SU-DHL-6 (cell line): ENCODE results near the gene VWA2.

Experiments
- H2AFZ ChIP-seq: fragments of 200-600 bp; sonication (generic); 2 replicates; pipeline ENCODE4 v1.6.1; 2014; ENCODE audit warnings: low read depth, mild to moderate bottlenecking, moderate library complexity, mixed read lengths, antibody characterized with exemption, low read length; ENCODE audit not compliant: severe bottlenecking
- H3F3A ChIP-seq: fragments of 200-600 bp; shearing (Covaris generic); 2 replicates; pipeline ENCODE4 v1.6.0; 2016; ENCODE audit warnings: antibody characterized with exemption, mild to moderate bottlenecking; ENCODE audit not compliant: insufficient read depth
- H3K27ac ChIP-seq: fragments of 200-600 bp; sonication (generic); 2 replicates; pipeline ENCODE4 v1.5.1; 2016; ENCODE audit warnings: low read depth, mild to moderate bottlenecking, low read length, moderate library complexity, mixed read lengths
- H3K27me3 ChIP-seq: fragments of 200-600 bp; sonication (generic), shearing (Covaris generic); 2 replicates; pipeline ENCODE4 v1.6.0; 2014; ENCODE audit warnings: mild to moderate bottlenecking, low read length
- H3K36me3 ChIP-seq: fragments of 200-600 bp; sonication (generic); 2 replicates; pipeline ENCODE4 v1.6.1; 2014; ENCODE audit warnings: mild to moderate bottlenecking, low read length, mixed read lengths
- H3K4me2 ChIP-seq: fragments of 300-600, 200-600 bp; shearing (Covaris generic), sonication (generic); 2 replicates; pipeline ENCODE4 v1.6.0; 2014; ENCODE audit warnings: low read length, low read depth, mild to moderate bottlenecking; ENCODE audit not compliant: poor library complexity, severe bottlenecking
- H3K4me3 ChIP-seq: fragments of 200-600 bp; sonication (generic); 2 replicates; pipeline ENCODE4 v1.5.1; 2014; ENCODE audit warnings: antibody characterized with exemption, low read length, mild to moderate bottlenecking, mixed read lengths; ENCODE audit not compliant: insufficient read depth, poor library complexity, severe bottlenecking
- H3K79me2 ChIP-seq: fragments of 200-600 bp; sonication (generic); 2 replicates; pipeline ENCODE4 v1.6.1; 2014; ENCODE audit warnings: mild to moderate bottlenecking, low read length, moderate library complexity; ENCODE audit not compliant: insufficient read depth
- H3K9ac ChIP-seq: fragments of 200-600 bp; sonication (generic); 2 replicates; pipeline ENCODE4 v1.7.0; 2014; ENCODE audit warnings: mild to moderate bottlenecking, low read length
- H3K9me2 ChIP-seq: fragments of 200-600 bp; sonication (generic); replicated peaks from 2 replicates; pipeline ENCODE4 v1.6.1; 2014; ENCODE audit warnings: low read length; ENCODE audit not compliant: insufficient read depth
- H3K9me3 ChIP-seq: fragments of 200-600 bp; sonication (generic); 2 replicates; pipeline ENCODE4 v1.6.1; 2014; ENCODE audit warnings: low read length, mixed read lengths; ENCODE audit not compliant: insufficient read depth
- H4K20me1 ChIP-seq: fragments of 200-600 bp; sonication (generic); 2 replicates; pipeline ENCODE4 v1.6.1; 2014; ENCODE audit warnings: low read depth, mild to moderate bottlenecking, antibody characterized with exemption, low read length, moderate library complexity, mixed read lengths
- EZH2phosphoT487 ChIP-seq: fragments of 200-600 bp; sonication (generic), shearing (Covaris generic); conservative IDR thresholded peaks from 2 replicates; pipeline ENCODE4 v1.6.1; 2018; ENCODE audit warnings: mild to moderate bottlenecking, antibody characterized with exemption, low read length, moderate library complexity, mixed read lengths
- TF ChIP-seq, protein P1 (sequence below): fragments of 200-600 bp; sonication (generic); IDR thresholded peaks from one replicate; pipeline ENCODE4 v1.5.1; 2017; ENCODE audit warnings: antibody characterized with exemption, mild to moderate bottlenecking, low read length, moderate library complexity; ENCODE audit not compliant: insufficient read depth, poor library complexity, severe bottlenecking

Gene VWA2

DNA sequence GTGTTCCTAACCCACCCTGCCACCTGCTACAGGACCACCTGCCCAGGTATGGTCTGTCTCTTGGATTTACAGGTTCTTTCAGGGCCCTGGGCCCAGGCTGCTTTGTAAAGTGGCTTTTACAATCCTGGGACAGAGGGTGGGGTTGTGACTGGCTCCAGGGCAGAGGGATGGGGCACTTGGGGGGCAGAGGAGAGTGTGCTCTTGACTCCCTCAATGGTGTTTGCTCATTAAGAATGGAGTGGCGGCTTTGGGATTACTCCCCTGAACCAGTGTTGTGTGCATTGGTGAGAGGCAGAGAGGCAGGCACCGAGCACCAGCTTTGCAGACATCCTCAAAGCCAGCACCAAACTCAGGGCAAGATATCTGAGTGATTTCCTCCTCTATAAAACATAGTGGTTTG is 43.5 kb downstream of the VWA2 start:
- Histone ChIP-seq H3F3A (no peaks in the 10 kb centered on the region), H3K4me2 (no peak overlapping the region), H3K27me3 (no peaks in the 10 kb centered on the region; the same call in 1 of the 2 replicates), H2AFZ (no peak overlapping the region), H3K4me3 (no peak overlapping the region), H3K9ac (no peak overlapping the region), H3K9me3 (no peaks in the 10 kb centered on the region), H4K20me1 (no peaks in the 10 kb centered on the region), H3K9me2 (no peaks in the 10 kb centered on the region), H3K27ac (no peak overlapping the region), H3K79me2 (no peaks in the 10 kb centered on the region), H3K36me3 (no peaks in the 10 kb centered on the region)
- TF ChIP-seq, protein P1, sequence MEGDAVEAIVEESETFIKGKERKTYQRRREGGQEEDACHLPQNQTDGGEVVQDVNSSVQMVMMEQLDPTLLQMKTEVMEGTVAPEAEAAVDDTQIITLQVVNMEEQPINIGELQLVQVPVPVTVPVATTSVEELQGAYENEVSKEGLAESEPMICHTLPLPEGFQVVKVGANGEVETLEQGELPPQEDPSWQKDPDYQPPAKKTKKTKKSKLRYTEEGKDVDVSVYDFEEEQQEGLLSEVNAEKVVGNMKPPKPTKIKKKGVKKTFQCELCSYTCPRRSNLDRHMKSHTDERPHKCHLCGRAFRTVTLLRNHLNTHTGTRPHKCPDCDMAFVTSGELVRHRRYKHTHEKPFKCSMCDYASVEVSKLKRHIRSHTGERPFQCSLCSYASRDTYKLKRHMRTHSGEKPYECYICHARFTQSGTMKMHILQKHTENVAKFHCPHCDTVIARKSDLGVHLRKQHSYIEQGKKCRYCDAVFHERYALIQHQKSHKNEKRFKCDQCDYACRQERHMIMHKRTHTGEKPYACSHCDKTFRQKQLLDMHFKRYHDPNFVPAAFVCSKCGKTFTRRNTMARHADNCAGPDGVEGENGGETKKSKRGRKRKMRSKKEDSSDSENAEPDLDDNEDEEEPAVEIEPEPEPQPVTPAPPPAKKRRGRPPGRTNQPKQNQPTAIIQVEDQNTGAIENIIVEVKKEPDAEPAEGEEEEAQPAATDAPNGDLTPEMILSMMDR: no peak
- TF ChIP-seq EZH2phosphoT487: no peak

- Histone ChIP-seq H3K4me2 (no peak overlapping the region), H3K36me3 (no peaks in the 10 kb centered on the region), H4K20me1 (no peaks in the 10 kb centered on the region), H3K9me2 (no peaks in the 10 kb centered on the region), H3K4me3 (no peak overlapping the region), H2AFZ (no peak overlapping the region), H3K9me3 (no peaks in the 10 kb centered on the region), H3K9ac (no peak overlapping the region), H3K27ac (no peak overlapping the region), H3F3A (no peaks in the 10 kb centered on the region), H3K79me2 (no peaks in the 10 kb centered on the region), H3K27me3 (no peaks in the 10 kb centered on the region; the same call in 1 of the 2 replicates)
- TF ChIP-seq EZH2phosphoT487: no peak
- TF ChIP-seq, protein P1: no peak
Measured at GRCh38 chr10:114283091-114283490, 44.0 kb downstream of the VWA2 start.

DNA sequence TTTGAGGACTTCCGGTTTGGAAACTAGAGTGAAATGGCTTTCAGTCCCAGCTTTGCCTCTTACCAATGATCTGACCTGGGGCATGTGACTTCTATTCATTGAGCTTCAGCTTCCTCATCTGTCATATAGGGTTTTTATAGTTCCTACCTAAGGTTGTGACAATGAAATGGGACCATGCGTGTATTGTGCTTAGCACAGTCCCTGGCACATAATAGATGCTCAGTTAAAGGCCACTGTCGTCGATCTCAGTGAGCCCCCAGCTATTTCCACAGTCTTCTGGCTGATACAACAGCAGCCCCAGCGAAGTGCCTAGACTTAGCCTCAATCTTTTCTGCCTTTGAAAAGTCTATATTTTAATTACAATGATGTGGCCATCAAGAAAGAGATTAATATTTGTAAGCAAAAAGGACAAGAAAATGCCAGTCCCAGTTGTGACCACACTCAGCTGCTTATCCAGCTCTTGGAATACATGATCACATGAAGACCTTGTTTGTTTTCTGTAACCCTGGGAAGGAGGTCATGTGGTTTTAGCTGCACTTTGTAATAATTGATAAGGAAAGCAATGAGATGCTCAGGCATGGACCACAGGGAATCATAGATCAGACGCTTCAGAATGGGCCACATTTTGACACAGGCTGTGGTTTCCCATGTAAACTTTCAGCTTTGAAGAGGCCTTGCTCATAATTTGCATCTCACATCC is 44.6 kb downstream of the VWA2 start:
- TF ChIP-seq, protein P1: no peak
- TF ChIP-seq EZH2phosphoT487: no peak

More for the DNA sequence above, 44.6 kb downstream of the VWA2 start:
- Histone ChIP-seq H3K36me3 (no peaks in the 10 kb centered on the region), H3F3A (no peaks in the 10 kb centered on the region), H3K9me2 (no peaks in the 10 kb centered on the region), H3K27me3 (no peaks in the 10 kb centered on the region; the same call in 1 of the 2 replicates), H3K4me2 (no peak overlapping the region), H3K4me3 (no peak overlapping the region), H3K27ac (no peak overlapping the region), H3K9me3 (no peaks in the 10 kb centered on the region), H3K79me2 (no peaks in the 10 kb centered on the region), H3K9ac (no peak overlapping the region), H2AFZ (no peak overlapping the region), H4K20me1 (no peaks in the 10 kb centered on the region)
